RWPE1 (cell line): ENCODE data around the gene VEZT.
"Not testable (repeated sequence)": the region's sequence is repeated elsewhere in the genome, so short reads cannot be mapped to it uniquely, and the experiment has no call there.

Experiments used
- CTCF ChIA-PET: fragments of 350-600 bp; sonication (Branson Sonifier 250); formaldehyde crosslinking; extraction: SDS; loops from one replicate; lab custom pipeline; 2021; lab: Yijun Ruan, JAX
- POLR2A ChIA-PET: fragments of 400-600 bp; formaldehyde crosslinking; extraction: SDS; loops from one replicate; lab custom pipeline; 2020; ENCODE audit warnings: antibody characterized with exemption; ENCODE audit not compliant: low non-redundant PET; lab: Yijun Ruan, JAX
- DNase-seq: peaks from one replicate; pipeline ENCODE4 v3.0.0; 2012; ENCODE audit warnings: low spot score
- H3K27ac ChIP-seq: fragments of 450-650 bp; 2 replicates; pipeline ENCODE4 v1.5.1; 2017
- TF ChIP-seq, protein P1 (sequence below): fragments of 450-650 bp; conservative IDR thresholded peaks from 2 replicates; pipeline ENCODE4 v1.5.1; 2017; ENCODE audit warnings: low read depth, mild to moderate bottlenecking

The VEZT gene

DNA sequence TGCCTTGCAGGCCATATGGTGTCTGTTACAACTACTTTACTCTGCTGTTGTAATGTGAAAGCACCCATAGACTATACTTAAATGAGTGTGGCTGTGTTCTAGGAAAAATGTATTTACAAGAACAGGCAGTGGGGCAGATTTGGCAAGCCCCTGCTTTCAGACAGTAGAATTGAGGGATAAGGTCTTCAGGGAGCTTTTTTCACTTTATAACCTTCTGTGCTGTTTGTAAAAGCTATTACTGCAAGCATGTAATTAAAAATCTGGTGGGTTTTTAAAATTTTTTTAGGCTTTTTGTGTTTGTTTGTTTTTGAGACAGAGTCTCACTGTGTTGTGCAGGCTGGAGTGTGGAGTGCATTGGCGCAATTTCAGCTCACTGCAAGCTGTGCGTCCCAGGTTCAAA lies 73.9 kb downstream of the VEZT start:
- POLR2A ChIA-PET = no interaction called here
- CTCF ChIA-PET = interaction anchor here (0.5 kb wide), 1 partner anchor 54 kb away, joined by 4 read pairs; no protein-coding TSS in a partner anchor
- TF ChIP-seq, protein P1, sequence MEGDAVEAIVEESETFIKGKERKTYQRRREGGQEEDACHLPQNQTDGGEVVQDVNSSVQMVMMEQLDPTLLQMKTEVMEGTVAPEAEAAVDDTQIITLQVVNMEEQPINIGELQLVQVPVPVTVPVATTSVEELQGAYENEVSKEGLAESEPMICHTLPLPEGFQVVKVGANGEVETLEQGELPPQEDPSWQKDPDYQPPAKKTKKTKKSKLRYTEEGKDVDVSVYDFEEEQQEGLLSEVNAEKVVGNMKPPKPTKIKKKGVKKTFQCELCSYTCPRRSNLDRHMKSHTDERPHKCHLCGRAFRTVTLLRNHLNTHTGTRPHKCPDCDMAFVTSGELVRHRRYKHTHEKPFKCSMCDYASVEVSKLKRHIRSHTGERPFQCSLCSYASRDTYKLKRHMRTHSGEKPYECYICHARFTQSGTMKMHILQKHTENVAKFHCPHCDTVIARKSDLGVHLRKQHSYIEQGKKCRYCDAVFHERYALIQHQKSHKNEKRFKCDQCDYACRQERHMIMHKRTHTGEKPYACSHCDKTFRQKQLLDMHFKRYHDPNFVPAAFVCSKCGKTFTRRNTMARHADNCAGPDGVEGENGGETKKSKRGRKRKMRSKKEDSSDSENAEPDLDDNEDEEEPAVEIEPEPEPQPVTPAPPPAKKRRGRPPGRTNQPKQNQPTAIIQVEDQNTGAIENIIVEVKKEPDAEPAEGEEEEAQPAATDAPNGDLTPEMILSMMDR = no peak
- H3K27ac ChIP-seq = no peak overlapping the region
- DNase-seq = no peak

DNA sequence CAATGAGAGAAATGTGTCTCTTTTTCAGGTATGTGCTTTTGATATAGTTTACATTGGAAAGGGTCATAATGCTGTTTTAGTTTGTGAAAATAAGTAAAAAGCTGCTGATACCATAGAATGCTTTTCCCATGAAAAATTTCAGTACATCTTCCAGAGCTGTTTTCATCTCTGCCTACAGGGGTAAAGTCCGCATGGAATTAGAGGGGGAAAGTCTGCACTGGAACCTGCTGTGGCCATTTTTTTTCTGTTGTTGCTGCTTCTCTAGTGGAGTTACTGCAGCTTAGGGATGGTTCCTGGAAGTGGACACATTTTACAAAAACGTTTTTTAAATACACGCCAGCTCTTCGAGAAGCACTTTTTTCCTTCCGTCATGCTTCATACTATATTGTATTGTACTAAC lies 81.3 kb downstream of the VEZT start:
- DNase-seq = no peak
- TF ChIP-seq, protein P1 = no peak

DNA sequence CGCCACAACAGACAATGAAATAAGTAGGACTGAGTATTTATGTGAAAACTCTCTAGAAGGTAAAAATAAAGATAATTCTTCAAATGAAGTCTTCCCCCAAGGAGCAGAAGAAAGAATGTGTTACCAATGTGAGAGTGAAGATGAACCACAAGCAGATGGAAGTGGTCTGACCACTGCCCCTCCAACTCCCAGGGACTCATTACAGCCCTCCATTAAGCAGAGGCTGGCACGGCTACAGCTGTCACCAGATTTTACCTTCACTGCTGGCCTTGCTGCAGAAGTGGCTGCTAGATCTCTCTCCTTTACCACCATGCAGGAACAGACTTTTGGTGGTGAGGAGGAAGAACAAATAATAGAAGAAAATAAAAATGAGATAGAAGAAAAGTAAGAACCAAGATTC lies 82.7 kb downstream of the VEZT start:
- no peak for DNase-seq
- TF ChIP-seq, protein P1 = no peak
- POLR2A ChIA-PET = no interaction called here
- CTCF ChIA-PET = interaction anchor here (0.7 kb wide), 1 partner anchor 55 kb away, joined by 3 read pairs; no protein-coding TSS in a partner anchor
- no peak overlapping the region for H3K27ac ChIP-seq

More for the DNA sequence above, 81.3 kb downstream of the VEZT start:
- no peak overlapping the region for H3K27ac ChIP-seq
- POLR2A ChIA-PET = no interaction called here
- CTCF ChIA-PET = interaction anchor here (0.6 kb wide), 2 partner anchors 239 to 553 kb away, joined by 3 read pairs; no protein-coding TSS in a partner anchor

DNA sequence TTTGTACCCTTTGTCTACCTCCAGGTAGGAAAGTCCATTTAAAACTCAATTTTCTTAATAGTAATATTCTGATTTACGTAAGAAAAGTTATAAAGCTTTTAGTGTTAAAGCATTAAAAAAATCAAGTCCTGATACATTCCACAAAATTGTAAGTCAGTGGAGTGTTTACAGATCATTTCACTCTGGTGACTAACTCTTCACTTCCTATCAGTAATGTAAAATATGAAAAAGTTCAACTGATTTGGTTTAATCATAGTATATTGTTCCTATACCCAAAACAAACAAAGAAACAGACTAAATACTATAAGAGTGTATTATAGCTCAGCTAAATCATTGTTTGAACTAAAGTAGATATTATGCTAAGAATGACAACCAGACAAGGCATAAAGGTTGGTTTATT lies 85.9 kb downstream of the VEZT start:
- DNase-seq = no peak
- ChIA-PET POLR2A (no interaction called here), CTCF (interaction anchor here (0.7 to 0.8 kb wide), 2 partner anchors 186 to 231 kb away, joined by 3 to 4 read pairs; no protein-coding TSS in a partner anchor)
- no peak overlapping the region for H3K27ac ChIP-seq
- TF ChIP-seq, protein P1 = no peak

DNA sequence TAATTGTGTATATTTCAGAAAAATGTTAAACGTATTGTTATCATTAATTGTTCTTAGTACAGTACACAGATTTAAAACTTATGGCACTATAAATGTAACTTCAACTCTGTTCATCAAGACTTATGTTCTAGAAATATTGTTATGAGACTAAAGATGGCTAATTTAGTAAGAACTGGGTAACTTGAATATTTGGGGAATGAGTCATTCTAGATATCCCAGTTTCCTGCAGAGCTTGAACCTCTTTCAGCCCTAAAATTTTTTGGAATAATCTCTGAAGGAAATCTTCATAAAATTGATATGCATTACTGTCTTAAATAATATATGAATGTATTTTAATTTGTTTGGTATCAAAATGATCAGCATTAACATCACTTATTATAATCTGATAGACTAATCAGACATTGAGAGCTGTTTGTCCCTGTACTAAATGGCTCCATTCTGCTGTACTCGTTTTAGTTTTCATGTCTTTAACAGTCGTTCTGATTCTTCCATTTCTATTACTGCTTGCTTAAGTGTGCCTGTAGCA lies 87.1 kb downstream of the VEZT start:
- DNase-seq = no peak
- TF ChIP-seq, protein P1 = no peak
- no peak overlapping the region for H3K27ac ChIP-seq
- CTCF ChIA-PET = no interaction called here
- POLR2A ChIA-PET = no interaction called here

DNA sequence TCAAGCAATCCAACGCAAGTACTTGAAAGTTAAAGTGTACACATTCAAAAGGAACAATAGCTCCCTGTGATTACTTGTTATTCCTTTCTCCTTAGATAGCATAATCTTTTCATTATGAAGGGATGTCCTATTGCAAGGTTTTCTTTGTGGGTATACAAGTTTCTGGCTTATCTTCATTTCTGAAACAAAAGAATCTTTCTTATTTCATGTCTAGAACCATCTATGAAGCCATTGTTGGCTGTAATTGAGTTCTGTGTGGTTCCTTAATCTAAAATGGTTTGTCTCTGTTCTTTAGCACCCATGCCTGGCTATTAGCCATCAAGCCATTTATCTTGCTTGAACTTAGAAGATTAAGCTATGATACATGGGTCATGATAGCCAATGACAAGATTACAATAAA lies 95.0 kb downstream of the VEZT start:
- TF ChIP-seq, protein P1 = no peak
- ChIA-PET CTCF (no interaction called here), POLR2A (no interaction called here)
- DNase-seq = no peak
- H3K27ac ChIP-seq = no peak overlapping the region

DNA sequence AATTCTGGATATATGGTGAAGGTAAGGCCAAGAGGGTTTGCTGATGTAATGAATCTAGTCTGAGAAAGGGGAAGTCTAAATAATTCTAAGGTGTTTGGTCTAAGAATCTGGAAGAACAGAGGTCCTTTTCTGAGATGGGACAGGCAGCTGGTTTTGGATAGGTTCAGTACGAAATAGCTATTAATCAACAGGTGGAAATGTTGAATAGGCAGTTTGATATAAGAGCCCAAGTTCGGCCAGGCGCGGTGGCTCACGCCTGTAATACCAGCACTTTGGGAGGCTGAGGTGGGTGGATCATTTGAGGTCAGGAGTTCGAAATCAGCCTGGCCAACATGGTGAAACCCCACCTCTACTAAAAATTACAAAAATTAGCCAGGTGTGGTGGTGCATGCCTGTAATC lies 97.1 kb downstream of the VEZT start:
- POLR2A ChIA-PET, DNase-seq, H3K27ac ChIP-seq, CTCF ChIA-PET: not testable (repeated sequence)
